Measurements from ENCODE around the gene HIBCH. TPM values are rescaled to one million over a fixed set of nuclear protein-coding genes. Genes with fewer than 3 reads are reported as not detected.
A peak's percentile ranks its signal among the peaks of the same experiment; 100 is the strongest.

Gene HIBCH
- total and polyA plus RNA-seq, 2 of the 13 experiments (the other 11 are each of a cell fraction or from before 2014, with no cell fraction given) = 18.8 to 49.5 TPM

- TF ChIP-seq, protein P1, sequence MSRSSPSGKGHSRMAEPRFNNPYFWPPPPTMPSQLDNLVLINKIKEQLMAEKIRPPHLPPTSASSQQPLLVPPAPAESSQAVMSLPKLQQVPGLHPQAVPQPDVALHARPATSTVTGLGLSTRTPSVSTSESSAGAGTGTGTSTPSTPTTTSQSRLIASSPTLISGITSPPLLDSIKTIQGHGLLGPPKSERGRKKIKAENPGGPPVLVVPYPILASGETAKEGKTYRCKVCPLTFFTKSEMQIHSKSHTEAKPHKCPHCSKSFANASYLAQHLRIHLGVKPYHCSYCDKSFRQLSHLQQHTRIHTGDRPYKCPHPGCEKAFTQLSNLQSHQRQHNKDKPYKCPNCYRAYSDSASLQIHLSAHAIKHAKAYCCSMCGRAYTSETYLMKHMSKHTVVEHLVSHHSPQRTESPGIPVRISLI (CRISPR knock-in tag; IDR thresholded peaks at IDR 0.05; ENCODE audit: borderline replicate concordance) = peak; percentile 23; the same call in 1 of the 2 replicates
- TF ChIP-seq RNF2 (conservative IDR thresholded peaks at IDR 0.05; ENCODE audit: low read depth) (0 out of 2 replicates have a peak, but pooled peaks have one; percentile 48), TCF7L2 (IDR thresholded peaks at IDR 0.05; ENCODE audit: low read depth, low read length) (no peak), SMAD9 (CRISPR knock-in tag; IDR thresholded peaks at IDR 0.05) (no peak), ZNF816 (CRISPR knock-in tag; IDR thresholded peaks at IDR 0.05; ENCODE audit: borderline replicate concordance) (no peak), ZNF746 (CRISPR knock-in tag; IDR thresholded peaks at IDR 0.05) (peak; percentile 64), PHB2 (IDR thresholded peaks at IDR 0.05; ENCODE audit: partially characterized antibody) (no peak), MTA1 (CRISPR knock-in tag; IDR thresholded peaks at IDR 0.05; ENCODE audit: borderline replicate concordance) (peak; percentile 76; the same call in 1 of the 2 replicates), CBX5 (CRISPR knock-in tag; IDR thresholded peaks at IDR 0.05; ENCODE audit: borderline replicate concordance) (no peak; the same call in 1 of the 2 replicates), ZNF333 (CRISPR knock-in tag; IDR thresholded peaks at IDR 0.05; ENCODE audit: borderline replicate concordance) (peak; percentile 37; the same call in 1 of the 2 replicates), TEAD3 (CRISPR knock-in tag; optimal IDR thresholded peaks at IDR 0.05; ENCODE audit: borderline replicate concordance) (peak; percentile 50), EEA1 (CRISPR knock-in tag; IDR thresholded peaks at IDR 0.05; ENCODE audit: borderline replicate concordance) (no peak; the same call in 1 of the 2 replicates), TRIM22 (IDR thresholded peaks at IDR 0.05) (no peak), ZNF660 (CRISPR knock-in tag; IDR thresholded peaks at IDR 0.05; ENCODE audit: borderline replicate concordance, low read depth) (no peak), ZNF274 (CRISPR knock-in tag; IDR thresholded peaks at IDR 0.05) (0 out of 2 replicates have a peak, but pooled peaks have one; percentile 10), ZNF768 (CRISPR knock-in tag; IDR thresholded peaks at IDR 0.05) (peak; percentile 83), SOX5 (CRISPR knock-in tag; IDR thresholded peaks at IDR 0.05; ENCODE audit: borderline replicate concordance) (peak; percentile 53; the same call in 1 of the 2 replicates), KLF9 (CRISPR knock-in tag; IDR thresholded peaks at IDR 0.05; ENCODE audit: low read depth) (no peak), ZNF639 (CRISPR knock-in tag; conservative IDR thresholded peaks at IDR 0.05) (peak; percentile 51)
Observed at GRCh38 chr2:190180313-190181122, 139.1 kb downstream of the HIBCH start (continued).
